Measurements from ENCODE around the gene DENND2D. TPM values are rescaled to one million over a fixed set of nuclear protein-coding genes. Genes with fewer than 3 reads are reported as not detected.
A peak's percentile ranks its signal among the peaks of the same experiment; 100 is the strongest.

DENND2D gene
- total and polyA plus RNA-seq, 9 of the 15 experiments (the other 6 are each of a cell fraction or from before 2014, with no cell fraction given): 0.08 to 0.44 (median 0.13) TPM; not detected in 6

- no peak overlapping the region for H3K9ac ChIP-seq (ENCODE audit: insufficient read depth in 1 of 2, low read depth in 2 of 2, low read length in 2 of 2)
- BruUV-seq (replicated peaks): no TSS peak
- 19% methylated on average over 10 of the region's 10 CpGs for WGBS (ENCODE audit: insufficient coverage, low coverage, missing lambda C conversion rate)
- H3K27me3 ChIP-seq (ENCODE audit: control insufficient read depth in 2 of 2, insufficient read depth in 2 of 2, low read length in 2 of 2): no peaks in the 10 kb centered on the region
- in situ Hi-C loops (cut with MboI) (no loop called here), intact Hi-C loops (cut with micrococcal nuclease) (no loop called here)
- H3K36me3 ChIP-seq (ENCODE audit: control insufficient read depth, insufficient read depth, low read length): peaks cover 6% of the 10 kb centered on the region; the same call in 2 of the 3 replicates
- no peak for FAIRE-seq
- H3K79me2 ChIP-seq (ENCODE audit: control insufficient read depth, insufficient read depth, low read length): no peaks in the 10 kb centered on the region
- ChIA-PET CTCF (ENCODE audit: low intra/inter-chr PET ratio) (no interaction called here), POLR2A (interaction anchor here (0.6 to 2.2 kb wide), 4 partner anchors 9 to 454 kb away, joined by 3 to 9 read pairs (median 3); no protein-coding TSS in a partner anchor)
- no peak for ATAC-seq
- H3K4me3 ChIP-seq: no peak overlapping the region
- H3K4me2 ChIP-seq (ENCODE audit: insufficient read depth, low read length): no peak overlapping the region
- no peak overlapping the region for H3K27ac ChIP-seq (ENCODE audit: extremely low read depth, low read depth, low read length)
- H2AFZ ChIP-seq (ENCODE audit: low read depth, low read length): no peak overlapping the region
- H3K9me3 ChIP-seq (replicated peaks; ENCODE audit: control insufficient read depth, insufficient read depth, low read depth, low read length): no peaks in the 10 kb centered on the region
- peaks cover 3 to 7% of the 10 kb centered on the region in 2 experiments; a peak in 3 of 5 replicates for H3K4me1 ChIP-seq (replicated peaks in 1 of 2; ENCODE audit: control insufficient read depth in 2 of 2, insufficient read depth in 2 of 2, low read length in 2 of 2)
- DNase-seq (ENCODE audit: extremely low read depth in 1 of 4, low spot score in 3 of 4): no peak
- H4K20me1 ChIP-seq (replicated peaks; ENCODE audit: control insufficient read depth, insufficient read depth, low read length): no peaks in the 10 kb centered on the region
- H3K9me1 ChIP-seq (ENCODE audit: control insufficient read depth, insufficient read depth, low read length): no peaks in the 10 kb centered on the region
- TF ChIP-seq CBX3 (IDR thresholded peaks at IDR 0.05; ENCODE audit: borderline replicate concordance in 1 of 2, low read length in 2 of 2) (no peak), CHD2 (IDR thresholded peaks at IDR 0.05; ENCODE audit: low read depth, low read length) (no peak), PRPF4 (IDR thresholded peaks at IDR 0.05; ENCODE audit: insufficient read depth, low read depth, low read length, poor library complexity, severe bottlenecking) (no peak), SPI1 (IDR thresholded peaks at IDR 0.05; ENCODE audit: borderline replicate concordance, low read depth, low read length) (peak; percentile 63), ZNF518B (CRISPR knock-in tag; IDR thresholded peaks at IDR 0.05) (no peak), NFE2 (IDR thresholded peaks at IDR 0.05; ENCODE audit: low read depth) (no peak), HMBOX1 (IDR thresholded peaks at IDR 0.05) (peak; percentile 56; the same call in 1 of the 2 replicates)
Observed at GRCh38 chr1:111192658-111193519, 7.6 kb downstream of the DENND2D start.

Data from K562 (cell line).